Natural killer cell treated with Interleukin-12 subunit alpha and Interleukin-12 subunit beta and Interleukin-15 and Interleukin-18, amount 100 ng/mL, for 72 hours (primary cell): Measurements from ENCODE around the gene MMRN1. TPM values are rescaled to one million over a fixed set of nuclear protein-coding genes. Genes with fewer than 3 reads are reported as not detected.

Experiments
- ATAC-seq, 2 donors: fragments of 150-1000 bp; cut with Tn5 transposase in 1 of 2; sonication (Bioruptor Pico), chemical (Tn5 transposase) in 1 of 2; 2 replicates each; pipeline ENCODE4 v1.10.0; 2021
- DNase-seq: peaks from one replicate; pipeline ENCODE4 v3.0.0; 2022; ENCODE audit warnings: low spot score
- H3K27ac Mint-ChIP-seq, 2 donors: 1 replicate in 1 of 2; 2 replicates in 1 of 2; pipeline ENCODE4 v1.8.0; 2022; ENCODE audit warnings: mixed read lengths in 2 of 2, mild to moderate bottlenecking in 1 of 2, moderate library complexity in 1 of 2
- H3K27me3 Mint-ChIP-seq, 2 donors: 1 replicate in 1 of 2; 2 replicates in 1 of 2; pipeline ENCODE4 v1.8.0; 2022; ENCODE audit warnings: mixed read lengths in 2 of 2
- H3K36me3 Mint-ChIP-seq: one replicate; pipeline ENCODE4 v1.8.0; 2022; ENCODE audit warnings: mixed read lengths
- H3K4me1 Mint-ChIP-seq, 2 donors: 1 replicate in 1 of 2; 2 replicates in 1 of 2; pipeline ENCODE4 v1.8.0; 2022; ENCODE audit warnings: low read depth in 2 of 2, mixed read lengths in 2 of 2, mild to moderate bottlenecking in 1 of 2
- H3K4me3 Mint-ChIP-seq: one replicate; pipeline ENCODE4 v1.8.0; 2022; ENCODE audit warnings: mixed read lengths
- H3K9me3 Mint-ChIP-seq: 2 replicates; pipeline ENCODE4 v1.8.0; 2022; ENCODE audit warnings: mixed read lengths
- total RNA-seq, 2 donors: library from RNA; stranded (reverse); gene quantifications; one replicate each; pipeline ENCODE4 v1.2.3, GENCODE V29; 2022

Gene MMRN1
- total RNA-seq, result under 1 TPM; 0.17 to 0.31 TPM

GRCh38 chr4:89894649-89895550, at the start of gene MMRN1:
Gene MMRN1, plus strand, starts transcription at chr4:89894854. Its CDS starts 118 bp downstream, at chr4:89894972.
- peak; percentile 33 to 53 for ATAC-seq
- peak within 1 kb of the TSS in 1 of 2 donors; percentile 22 for H3K27ac Mint-ChIP-seq
- no peaks in the 10 kb centered on the region for H3K36me3 Mint-ChIP-seq
- peak within 1 kb of the TSS; percentile 67 for H3K4me3 Mint-ChIP-seq
- H3K9me3 Mint-ChIP-seq, result no peaks in the 10 kb centered on the region
- DNase-seq, result no peak
- H3K27me3 Mint-ChIP-seq, result peaks cover 0 to 3% of the 10 kb centered on the region in 2 donors
- peaks cover 10 to 15% of the 10 kb centered on the region in 2 donors for H3K4me1 Mint-ChIP-seq

- H3K27me3 Mint-ChIP-seq, result peaks cover 0 to 4% of the 10 kb centered on the region in 2 donors
- H3K27ac Mint-ChIP-seq, result no peak overlapping the region
- H3K36me3 Mint-ChIP-seq, result no peaks in the 10 kb centered on the region
- ATAC-seq (no peak), DNase-seq (no peak)
- H3K4me1 Mint-ChIP-seq, result no peaks in the 10 kb centered on the region
- no peak overlapping the region for H3K4me3 Mint-ChIP-seq
- peaks cover 8% of the 10 kb centered on the region for H3K9me3 Mint-ChIP-seq
These were observed 46.9 kb upstream of the MMRN1 start for GRCh38 chr4:89847571-89848325.

GRCh38 chr4:89855236-89855635, 39.4 kb upstream of the MMRN1 start:
- DNase-seq (no peak), ATAC-seq (no peak)
- H3K36me3 Mint-ChIP-seq, result no peaks in the 10 kb centered on the region
- peaks cover 6% of the 10 kb centered on the region for H3K9me3 Mint-ChIP-seq
- peaks cover 7 to 13% of the 10 kb centered on the region in 2 donors for H3K27me3 Mint-ChIP-seq
- H3K4me3 Mint-ChIP-seq, result no peak overlapping the region
- no peak overlapping the region for H3K27ac Mint-ChIP-seq
- no peaks in the 10 kb centered on the region for H3K4me1 Mint-ChIP-seq

DNA sequence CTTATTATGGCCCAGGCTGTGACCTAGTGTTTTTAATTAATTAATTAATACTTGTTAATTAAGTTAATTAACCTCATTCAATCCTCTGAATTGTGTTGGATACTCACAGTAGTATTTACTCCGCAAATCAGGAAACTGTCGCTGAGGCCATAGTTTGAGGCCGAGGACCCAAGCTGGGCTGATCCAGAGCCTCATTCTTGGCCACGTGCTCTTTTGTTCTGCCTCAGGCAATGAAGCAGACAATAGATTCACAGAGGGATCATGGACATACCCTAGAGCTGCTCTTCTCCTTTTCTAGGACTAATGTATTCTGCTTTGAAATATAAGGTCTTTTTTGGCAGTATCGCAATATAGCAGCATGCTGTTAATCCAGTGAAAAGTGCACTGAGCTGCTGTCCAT, 33.7 kb upstream of the MMRN1 start:
- no peaks in the 10 kb centered on the region for H3K36me3 Mint-ChIP-seq
- no peak for ATAC-seq
- peaks cover 1% of the 10 kb centered on the region for H3K9me3 Mint-ChIP-seq
- peaks cover 9 to 17% of the 10 kb centered on the region in 2 donors for H3K27me3 Mint-ChIP-seq
- H3K27ac Mint-ChIP-seq, result no peak overlapping the region
- no peak for DNase-seq
- H3K4me3 Mint-ChIP-seq, result no peak overlapping the region
- no peaks in the 10 kb centered on the region for H3K4me1 Mint-ChIP-seq

- H3K9me3 Mint-ChIP-seq, result peaks cover 3% of the 10 kb centered on the region
- H3K27me3 Mint-ChIP-seq, result peaks cover 16 to 20% of the 10 kb centered on the region in 2 donors
- no peak for DNase-seq
- no peaks in the 10 kb centered on the region for H3K36me3 Mint-ChIP-seq
- ATAC-seq, result no peak
- no peak overlapping the region for H3K4me3 Mint-ChIP-seq
- no peak overlapping the region for H3K27ac Mint-ChIP-seq
- no peaks in the 10 kb centered on the region for H3K4me1 Mint-ChIP-seq
These were observed 31.1 kb upstream of the MMRN1 start for GRCh38 chr4:89863533-89863932.

DNA sequence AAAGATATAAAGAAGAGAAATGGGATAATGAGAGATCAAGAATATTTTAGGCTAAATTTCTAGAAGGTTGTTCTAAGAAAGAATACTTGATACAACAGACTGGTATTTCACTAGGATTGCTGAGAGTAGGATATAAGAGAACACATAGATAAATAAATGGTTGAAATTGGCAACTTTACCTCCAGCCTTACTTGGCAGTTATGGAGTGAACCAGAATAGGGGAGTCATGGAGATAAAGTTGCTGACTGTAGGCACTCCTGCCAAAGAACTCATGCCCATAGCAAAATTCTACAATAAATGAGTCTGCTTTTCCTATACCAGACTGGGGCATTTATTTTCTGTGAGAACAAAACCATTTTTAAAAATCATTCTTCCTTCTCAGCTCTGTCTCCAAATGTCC, 26.4 kb upstream of the MMRN1 start:
- H3K9me3 Mint-ChIP-seq, result peaks cover 3% of the 10 kb centered on the region
- no peak for ATAC-seq
- H3K36me3 Mint-ChIP-seq, result no peaks in the 10 kb centered on the region
- H3K27ac Mint-ChIP-seq, result no peak overlapping the region
- H3K4me3 Mint-ChIP-seq, result no peak overlapping the region
- H3K4me1 Mint-ChIP-seq, result no peaks in the 10 kb centered on the region
- peaks cover 6 to 10% of the 10 kb centered on the region in 2 donors for H3K27me3 Mint-ChIP-seq
- no peak for DNase-seq

DNA sequence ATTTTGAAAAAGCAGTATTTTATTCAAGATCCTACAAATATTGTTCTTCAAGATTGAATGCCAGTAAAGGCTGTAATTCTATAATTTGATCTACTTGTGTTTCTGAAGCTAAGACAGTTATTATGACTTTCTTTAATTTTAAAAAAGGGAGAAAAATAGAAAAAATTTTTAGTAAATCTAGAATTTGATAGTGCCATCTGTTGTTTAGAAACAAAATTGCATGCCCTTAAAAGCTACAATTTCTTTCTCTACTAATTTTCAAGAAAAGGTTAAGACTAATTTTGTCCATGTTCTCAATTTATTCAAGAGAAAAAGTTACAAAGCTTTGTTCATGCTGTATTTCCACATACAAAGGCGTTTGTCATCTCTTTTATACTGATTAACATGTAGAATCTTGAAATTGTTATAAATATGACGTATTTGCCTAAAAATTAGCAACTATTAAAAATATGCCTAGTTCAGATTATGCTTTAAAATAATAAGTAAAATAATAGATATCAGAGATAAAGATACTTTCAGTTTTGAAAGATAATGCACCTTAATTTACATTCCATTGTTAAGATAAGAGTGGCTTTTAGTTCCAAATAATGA, 25.6 kb upstream of the MMRN1 start:
- no peak for ATAC-seq
- Mint-ChIP-seq H3K36me3 (no peaks in the 10 kb centered on the region), H3K27me3 (peaks cover 6 to 9% of the 10 kb centered on the region in 2 donors), H3K4me3 (no peak overlapping the region), H3K4me1 (no peaks in the 10 kb centered on the region), H3K9me3 (peaks cover 3% of the 10 kb centered on the region), H3K27ac (no peak overlapping the region)
- DNase-seq, result no peak

- peaks cover 5% of the 10 kb centered on the region in 2 donors for H3K27me3 Mint-ChIP-seq
- peaks cover 0 to 5% of the 10 kb centered on the region in 2 donors for H3K4me1 Mint-ChIP-seq
- H3K27ac Mint-ChIP-seq, result no peak overlapping the region
- H3K9me3 Mint-ChIP-seq, result no peaks in the 10 kb centered on the region
- no peak overlapping the region for H3K4me3 Mint-ChIP-seq
- DNase-seq (no peak), ATAC-seq (no peak)
- no peaks in the 10 kb centered on the region for H3K36me3 Mint-ChIP-seq
These were observed 23.4 kb upstream of the MMRN1 start for GRCh38 chr4:89871211-89871610.

DNA sequence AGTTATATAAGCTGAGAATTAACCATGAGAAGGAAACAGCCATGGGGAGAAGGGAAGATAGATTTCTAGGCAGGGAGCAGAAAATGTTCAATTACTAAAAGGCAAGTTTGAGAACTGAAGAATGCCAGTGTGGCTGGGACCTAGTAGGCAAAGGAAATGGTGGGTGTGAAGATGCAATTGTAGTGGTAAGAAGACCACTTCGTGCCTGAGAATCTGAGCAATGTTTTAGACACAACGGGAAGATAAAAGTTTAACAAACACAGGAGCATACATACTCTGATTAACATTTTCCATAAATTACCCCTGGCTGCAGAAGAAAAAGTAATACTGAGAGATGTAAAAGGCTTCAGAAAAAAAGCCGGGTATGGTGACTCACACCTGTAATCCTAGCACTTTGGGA, 18.1 kb upstream of the MMRN1 start:
- ATAC-seq (no peak), DNase-seq (no peak)
- H3K36me3 Mint-ChIP-seq, result no peaks in the 10 kb centered on the region

DNA sequence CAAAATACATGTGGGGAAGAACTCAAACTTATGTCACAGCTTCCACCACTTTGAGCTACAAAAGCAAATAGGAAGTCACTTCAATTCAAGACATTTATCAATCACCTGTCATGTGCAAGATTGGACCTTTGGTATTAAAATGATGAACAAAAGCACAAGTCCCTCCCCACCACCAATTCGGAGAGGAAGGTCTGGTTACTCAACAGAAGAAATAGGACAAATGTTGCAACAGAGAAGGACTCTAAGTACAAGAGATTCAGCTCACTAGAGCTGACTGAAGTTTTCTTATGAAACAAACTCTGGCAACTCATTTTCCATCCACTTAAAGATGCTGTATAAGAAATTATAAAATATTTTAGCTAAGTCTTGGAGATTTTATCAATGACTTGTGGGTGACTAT, 16.0 kb upstream of the MMRN1 start:
- peaks cover 0 to 9% of the 10 kb centered on the region in 2 donors for H3K4me1 Mint-ChIP-seq
- ATAC-seq, result no peak

More for the DNA sequence above, 18.1 kb upstream of the MMRN1 start:
- Mint-ChIP-seq H3K4me3 (no peak overlapping the region), H3K9me3 (no peaks in the 10 kb centered on the region), H3K4me1 (peaks cover 0 to 9% of the 10 kb centered on the region in 2 donors), H3K27me3 (peaks cover 0 to 8% of the 10 kb centered on the region in 2 donors), H3K27ac (no peak overlapping the region)

DNA sequence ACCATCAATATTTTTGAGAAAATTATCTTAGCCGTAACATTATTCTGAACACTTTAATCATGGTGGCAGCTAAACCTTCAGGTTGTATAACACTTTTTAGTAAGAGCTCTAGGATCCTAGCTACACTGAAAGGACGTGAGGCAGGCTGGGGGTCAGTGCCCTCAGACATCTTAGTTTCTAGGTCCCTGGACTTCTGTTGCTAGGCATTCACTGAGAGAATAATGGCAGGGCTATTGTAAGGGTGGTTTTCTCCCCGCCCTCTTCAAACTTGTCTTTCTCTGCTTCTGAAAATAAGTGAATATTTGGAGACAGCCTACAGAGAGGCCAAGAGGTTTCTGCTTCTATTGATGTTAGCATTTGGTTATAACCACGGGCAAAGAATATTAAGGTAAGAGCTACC, 15.4 kb upstream of the MMRN1 start:
- Mint-ChIP-seq H3K27me3 (peaks cover 0 to 8% of the 10 kb centered on the region in 2 donors), H3K27ac (no peak overlapping the region), H3K4me3 (no peak overlapping the region), H3K36me3 (no peaks in the 10 kb centered on the region), H3K4me1 (peaks cover 0 to 9% of the 10 kb centered on the region in 2 donors), H3K9me3 (no peaks in the 10 kb centered on the region)
- DNase-seq, result no peak
- no peak for ATAC-seq

More for the DNA sequence above, 16.0 kb upstream of the MMRN1 start:
- peaks cover 0 to 8% of the 10 kb centered on the region in 2 donors for H3K27me3 Mint-ChIP-seq
- H3K9me3 Mint-ChIP-seq, result no peaks in the 10 kb centered on the region
- H3K36me3 Mint-ChIP-seq, result no peaks in the 10 kb centered on the region
- DNase-seq, result no peak
- no peak overlapping the region for H3K27ac Mint-ChIP-seq
- no peak overlapping the region for H3K4me3 Mint-ChIP-seq

DNA sequence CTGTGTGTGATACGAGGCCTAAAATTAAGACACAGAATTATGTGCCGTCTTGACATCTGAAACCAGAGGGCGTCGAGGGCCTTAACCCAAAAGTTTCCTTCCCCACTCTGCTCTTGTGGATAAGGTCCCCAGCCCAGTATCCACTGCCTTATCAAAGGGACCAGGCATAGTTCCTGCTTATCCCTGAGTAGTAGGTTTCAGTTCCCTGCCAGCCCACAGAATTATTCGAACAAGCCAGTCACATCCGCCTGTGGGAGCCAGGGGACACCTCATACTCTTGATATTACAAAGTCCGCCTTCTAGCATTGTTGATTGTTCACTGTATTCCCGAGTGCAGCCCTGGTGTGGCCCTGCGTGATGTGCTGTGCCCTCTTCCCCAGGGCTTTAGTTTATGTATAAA, 5.4 kb upstream of the MMRN1 start:
- H3K36me3 Mint-ChIP-seq, result no peaks in the 10 kb centered on the region
- H3K4me3 Mint-ChIP-seq, result no peak overlapping the region

DNA sequence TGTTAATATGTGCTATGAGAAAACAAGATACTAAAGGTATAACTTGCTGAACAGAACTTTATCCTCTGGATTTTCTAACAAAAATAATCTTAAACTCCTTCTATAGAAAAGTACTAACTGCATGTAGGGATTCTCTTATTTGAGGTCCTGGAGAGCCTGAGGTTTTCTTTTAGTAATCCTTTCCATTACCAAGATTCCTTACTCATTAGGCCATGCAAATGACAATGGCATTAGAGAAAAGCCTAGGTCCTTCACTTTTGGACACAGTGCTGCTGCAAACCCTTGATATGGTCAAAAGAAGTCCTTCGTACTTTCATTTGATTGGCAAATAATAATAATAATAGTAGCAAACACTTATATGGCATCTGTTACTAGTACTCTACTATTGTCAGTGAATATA, 3.2 kb downstream of the MMRN1 start:
- H3K4me1 Mint-ChIP-seq, result peaks cover 10 to 15% of the 10 kb centered on the region in 2 donors
- no peak overlapping the region for H3K4me3 Mint-ChIP-seq
- ATAC-seq (no peak), DNase-seq (no peak)
- H3K27me3 Mint-ChIP-seq, result peaks cover 0 to 3% of the 10 kb centered on the region in 2 donors
- no peaks in the 10 kb centered on the region for H3K36me3 Mint-ChIP-seq
- no peak overlapping the region for H3K27ac Mint-ChIP-seq
- H3K9me3 Mint-ChIP-seq, result no peaks in the 10 kb centered on the region

More for the DNA sequence above, 5.4 kb upstream of the MMRN1 start:
- Mint-ChIP-seq H3K9me3 (no peaks in the 10 kb centered on the region), H3K4me1 (peaks cover under 1 to 3% of the 10 kb centered on the region in 2 donors), H3K27ac (no peak overlapping the region), H3K27me3 (peaks cover 8 to 10% of the 10 kb centered on the region in 2 donors)
- ATAC-seq, result no peak
- no peak for DNase-seq
